GM19438 (cell line): ENCODE data around the gene DLGAP4.

Source experiments
- ATAC-seq: cut with Tn5 transposase; IDR thresholded peaks from one replicate; pipeline ENCODE4 v1.9.1; 2021; ENCODE audit warnings: low read depth; ENCODE audit not compliant: unreplicated experiment

DLGAP4 gene

DNA sequence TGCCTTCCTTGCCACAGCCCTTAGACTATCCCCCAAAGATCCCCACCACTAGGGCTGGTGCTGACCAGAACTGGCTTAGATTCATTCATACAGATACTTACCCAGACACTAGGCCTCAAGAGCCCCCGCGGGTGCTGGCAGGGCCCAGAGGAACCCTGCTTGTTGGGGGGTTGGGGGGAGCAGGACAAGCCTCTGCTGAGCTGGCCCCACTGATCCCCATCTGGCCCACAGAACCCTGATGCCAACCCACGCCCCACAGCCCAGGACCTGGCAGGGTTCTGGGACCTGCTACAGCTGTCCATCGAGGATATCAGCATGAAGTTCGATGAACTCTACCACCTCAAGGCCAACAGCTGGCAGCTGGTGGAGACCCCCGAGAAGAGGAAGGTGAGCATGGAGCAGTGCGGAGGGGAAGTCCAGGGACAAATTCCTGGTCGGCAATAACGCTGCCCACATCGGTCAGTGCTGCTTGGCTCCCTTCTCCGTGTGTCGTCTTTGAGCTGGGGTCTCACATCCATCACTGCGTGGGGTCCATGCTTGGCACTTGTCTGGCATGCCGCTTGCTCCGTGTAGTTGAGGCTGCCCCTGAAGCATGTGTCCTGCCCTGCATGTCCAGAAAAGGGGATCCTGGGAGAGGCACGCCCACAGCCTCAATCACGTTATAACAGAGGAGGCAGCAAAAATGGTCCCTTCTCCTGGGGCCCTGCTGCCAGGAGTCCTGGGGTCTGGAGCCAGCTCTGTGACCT is 219.7 kb downstream of the DLGAP4 start:
- no peak for ATAC-seq

DNA sequence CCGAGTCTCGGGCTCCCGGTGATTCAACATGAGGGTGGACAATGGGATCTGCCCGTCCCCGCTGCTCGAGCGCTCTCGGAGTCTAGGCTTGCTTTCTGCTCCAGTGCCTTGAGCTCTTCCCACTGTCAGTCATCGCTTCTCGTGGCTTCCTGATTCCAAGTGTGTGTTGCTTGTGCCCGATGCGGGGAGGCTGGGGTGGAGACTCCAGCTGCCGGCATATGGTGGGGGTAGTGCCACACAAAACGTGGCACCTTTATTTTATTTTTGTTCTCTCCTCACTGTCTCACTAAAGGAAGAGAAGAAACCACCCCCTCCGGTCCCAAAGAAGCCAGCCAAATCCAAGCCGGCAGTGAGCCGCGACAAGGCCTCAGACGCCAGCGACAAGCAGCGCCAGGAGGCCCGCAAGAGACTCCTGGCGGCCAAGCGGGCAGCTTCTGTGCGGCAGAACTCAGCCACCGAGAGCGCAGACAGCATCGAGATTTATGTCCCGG is 220.4 kb downstream of the DLGAP4 start:
- ATAC-seq = no peak

DNA sequence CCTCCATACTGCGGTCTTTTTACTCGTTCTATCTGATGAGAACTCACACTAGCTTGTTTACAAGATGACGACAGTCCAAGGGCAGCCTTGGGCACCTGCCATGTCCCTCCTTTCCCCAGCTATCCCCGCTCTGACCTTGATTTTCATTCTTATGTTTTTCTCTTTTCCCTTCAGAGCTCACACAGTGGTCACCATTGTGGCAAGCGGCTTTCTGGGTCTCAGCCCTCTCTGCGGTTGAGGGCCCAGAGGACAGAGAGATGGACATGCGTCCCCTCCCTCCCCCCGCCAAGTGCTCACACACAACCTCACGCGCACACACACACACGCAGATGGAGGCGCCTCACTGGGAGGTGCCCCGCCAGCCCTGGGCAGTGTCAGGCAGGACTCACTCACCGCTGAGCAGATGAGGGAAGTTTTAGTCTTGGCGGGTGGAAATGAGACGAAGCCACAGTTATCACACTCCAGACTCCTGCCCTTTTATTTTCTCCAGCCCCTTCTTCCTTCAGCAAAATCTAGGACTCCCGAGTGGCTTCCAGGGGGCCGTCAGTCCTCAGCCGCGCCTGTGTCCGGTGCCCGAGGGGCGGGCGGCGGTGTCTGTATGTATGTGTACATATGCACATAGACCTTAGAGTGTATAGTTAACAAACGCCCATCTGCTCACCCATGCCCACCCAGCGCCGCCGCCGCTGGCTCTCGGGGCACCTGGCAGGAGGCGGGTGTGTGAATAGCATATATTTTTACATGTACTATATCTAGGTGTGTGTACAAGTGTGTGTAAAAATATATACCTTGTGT is 221.4 kb downstream of the DLGAP4 start:
- no peak for ATAC-seq

DNA sequence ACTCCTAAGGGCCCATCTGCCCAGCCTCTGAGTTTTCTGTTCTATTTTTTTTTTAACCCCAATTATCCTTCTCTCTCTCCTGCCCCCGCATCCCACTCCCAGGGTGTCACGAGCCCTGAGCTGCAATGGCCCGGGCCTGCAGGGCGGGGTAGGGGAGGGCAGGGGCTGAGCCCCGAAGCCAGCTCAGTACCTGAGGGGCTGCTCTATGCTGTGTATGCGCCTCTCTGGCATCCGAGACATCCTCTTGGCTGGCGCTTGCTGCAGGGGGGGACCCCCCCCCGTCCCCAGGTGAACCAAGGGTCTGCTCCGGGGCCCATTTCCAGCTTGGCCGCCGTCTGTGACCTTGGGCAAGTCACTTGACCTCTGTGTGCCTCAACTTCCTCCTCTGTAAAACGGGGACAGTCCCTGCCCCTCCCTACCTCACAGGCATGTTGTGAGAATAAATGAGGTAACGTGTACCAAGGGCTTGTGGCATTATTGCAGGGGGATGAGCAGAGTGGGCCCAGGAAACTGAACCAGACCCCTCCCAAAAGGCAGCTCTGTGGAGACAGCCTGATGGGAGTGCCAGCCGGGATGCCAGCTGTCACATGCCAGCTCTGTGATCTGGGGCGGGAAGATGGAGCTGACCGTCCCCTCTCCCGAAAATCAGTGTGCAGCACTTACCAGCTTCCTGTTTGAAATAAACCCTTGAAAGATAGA is 222.2 kb downstream of the DLGAP4 start:
- ATAC-seq = no peak

DNA sequence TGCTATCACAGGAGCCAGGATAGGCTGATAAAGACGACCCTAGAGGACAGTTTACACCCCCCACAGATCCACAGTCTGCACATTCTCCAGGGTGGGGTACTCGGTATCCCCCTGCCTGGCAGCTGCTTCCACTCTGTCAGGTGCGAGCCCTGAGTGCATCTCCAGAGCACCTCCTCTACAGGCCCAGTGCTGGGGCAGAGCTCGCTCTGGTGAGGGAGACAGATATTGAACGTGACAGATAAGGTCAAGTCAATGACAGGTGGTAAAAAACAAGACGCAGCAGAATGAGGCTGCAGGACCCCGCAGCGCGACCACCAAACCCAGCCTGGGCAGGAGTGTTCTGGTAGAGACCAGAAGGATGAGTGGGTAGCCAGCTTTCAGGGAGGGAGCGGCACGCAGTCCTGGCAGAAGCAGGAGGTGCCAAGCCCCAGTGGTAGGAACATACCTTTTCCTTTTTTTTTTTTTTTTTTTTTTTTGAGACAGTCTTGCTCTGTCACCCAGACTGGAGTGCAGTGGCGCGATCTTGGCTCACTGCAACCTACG is 222.8 kb downstream of the DLGAP4 start:
- ATAC-seq = no peak

DNA sequence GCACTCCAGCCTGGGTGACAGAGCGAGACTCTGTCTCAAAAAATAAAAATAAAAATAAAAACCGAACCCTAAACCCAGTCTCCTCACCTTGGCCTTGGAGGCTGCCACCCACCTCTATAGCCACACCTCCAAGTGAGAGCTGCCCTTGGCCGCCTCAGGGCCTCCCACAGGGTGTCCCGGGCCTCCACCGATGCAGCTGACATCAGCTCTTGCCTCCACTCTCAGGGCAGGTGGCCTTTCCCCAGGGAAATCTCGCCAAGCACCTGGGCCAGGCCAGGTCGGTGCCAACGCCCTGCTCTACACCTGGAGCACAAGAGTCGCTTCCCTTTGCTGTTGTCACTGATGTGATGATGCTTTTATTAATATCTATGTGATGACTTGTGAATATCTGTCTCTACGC is 226.2 kb downstream of the DLGAP4 start:
- no peak for ATAC-seq

DNA sequence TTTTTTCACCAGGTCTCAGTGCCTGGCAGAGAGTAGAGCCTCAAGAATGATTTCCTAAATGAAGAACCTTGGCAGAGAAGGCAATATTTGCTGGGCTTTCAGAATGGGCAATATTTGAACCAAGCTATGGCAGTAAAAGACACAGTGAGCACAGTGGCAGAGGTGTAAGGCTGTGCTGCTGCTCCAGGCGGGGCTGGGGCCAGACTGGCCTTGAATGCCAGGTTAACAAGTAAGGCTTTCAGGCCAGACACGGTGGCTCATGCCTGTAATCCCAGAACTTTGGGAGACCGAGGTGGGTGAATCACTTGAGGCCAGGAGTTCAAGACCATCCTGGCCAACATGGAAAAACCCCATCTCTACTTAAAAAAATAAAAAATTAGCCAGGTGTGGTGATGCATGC is 226.7 kb downstream of the DLGAP4 start:
- no peak for ATAC-seq

DNA sequence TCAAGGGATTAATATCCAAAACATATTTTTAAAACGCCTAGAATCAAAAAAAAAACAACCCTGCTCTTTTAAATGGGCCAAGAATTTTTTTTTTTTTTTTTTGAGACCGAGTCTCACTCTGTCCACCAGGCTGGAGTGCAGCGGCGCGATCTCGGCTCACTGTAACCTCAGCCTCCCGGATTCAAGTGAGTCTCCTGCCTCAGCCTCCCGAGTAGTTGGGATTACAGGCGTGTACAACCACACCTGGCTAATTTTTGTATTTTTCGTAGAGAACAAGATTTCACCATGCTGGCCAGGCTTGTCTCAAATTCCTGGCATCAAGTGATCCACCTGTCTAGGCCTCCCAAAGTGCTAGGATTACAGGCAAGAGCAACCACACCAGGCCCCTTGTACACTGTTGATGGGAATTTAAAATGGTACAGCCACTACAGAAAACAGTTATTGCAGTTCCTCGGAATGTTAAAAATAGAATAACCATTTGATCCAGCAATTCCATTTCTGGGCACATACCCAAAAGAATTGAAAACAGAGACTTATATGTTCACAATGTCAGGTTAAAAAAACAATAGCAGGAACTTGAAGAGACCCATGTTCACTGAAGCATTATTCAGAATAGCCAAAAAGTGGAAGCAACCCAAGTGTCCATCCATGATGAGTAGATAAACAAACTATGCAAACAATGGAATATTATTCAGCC is 232.0 kb downstream of the DLGAP4 start:
- ATAC-seq = no peak

DNA sequence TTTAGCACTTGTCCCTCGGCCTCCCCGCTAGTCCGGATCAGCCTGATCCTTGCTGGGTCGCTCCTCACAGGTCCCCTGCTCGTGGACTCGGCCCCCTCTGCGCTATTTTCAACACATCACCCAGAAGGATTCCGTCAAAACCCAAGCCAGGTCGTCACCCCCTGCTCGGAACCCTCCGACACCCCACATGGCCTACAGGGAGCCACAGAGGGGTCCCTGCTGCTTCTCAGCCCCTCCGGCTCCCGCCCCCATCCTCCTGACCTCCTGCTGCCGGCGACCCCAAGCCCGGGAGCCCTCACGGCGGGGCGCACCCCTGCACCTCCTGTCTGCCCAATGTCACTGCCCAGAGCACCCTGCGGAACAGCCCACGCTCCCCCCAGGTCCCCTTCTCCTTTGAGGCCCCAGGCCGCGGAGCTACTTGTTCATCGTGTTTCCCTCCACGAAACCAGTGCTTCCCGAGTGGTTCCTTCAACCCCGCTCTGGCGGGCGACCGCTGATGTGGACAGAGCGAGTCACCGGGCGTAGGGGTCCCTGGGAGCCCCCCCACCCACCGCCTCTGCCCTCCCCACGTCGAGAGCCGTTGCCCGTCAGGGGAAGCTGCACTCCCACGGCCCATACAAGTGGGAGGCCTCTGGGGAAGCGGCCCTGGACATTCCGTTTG is 234.5 kb downstream of the DLGAP4 start:
- ATAC-seq = no peak

DNA sequence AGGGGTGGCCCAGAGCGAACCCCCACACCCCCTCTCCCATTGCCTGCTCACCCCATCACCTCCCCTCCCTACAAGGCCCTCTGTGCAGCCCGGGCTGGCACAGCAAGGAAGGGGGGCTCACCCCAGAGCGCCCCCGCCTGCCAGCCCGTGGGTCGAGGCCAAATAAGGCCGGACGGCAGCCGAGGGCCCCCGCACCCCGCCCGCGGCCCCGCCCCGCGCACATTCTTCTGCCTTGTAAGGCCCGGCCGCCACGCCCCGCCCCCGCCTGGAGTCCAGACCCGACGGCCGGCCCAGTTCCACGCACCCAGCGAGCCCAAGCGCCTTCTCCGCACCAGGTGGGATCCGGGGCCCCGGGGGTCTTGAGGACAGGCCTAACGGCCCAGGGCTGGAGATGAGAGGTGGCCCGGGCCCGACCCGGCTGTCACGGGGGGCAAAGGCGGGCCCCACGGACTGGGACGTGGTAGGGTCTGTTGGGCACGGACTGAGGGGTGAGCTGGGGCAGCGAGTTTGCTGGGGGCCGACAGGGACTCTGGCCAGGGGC is 235.2 kb downstream of the DLGAP4 start, which contains the start of gene MYL9:
TSS of gene MYL9 (plus strand) at position 293 of the 541 bp plus-strand sequence. CDS start 3,366 bp downstream, outside the sequence.
- ATAC-seq = no peak

DNA sequence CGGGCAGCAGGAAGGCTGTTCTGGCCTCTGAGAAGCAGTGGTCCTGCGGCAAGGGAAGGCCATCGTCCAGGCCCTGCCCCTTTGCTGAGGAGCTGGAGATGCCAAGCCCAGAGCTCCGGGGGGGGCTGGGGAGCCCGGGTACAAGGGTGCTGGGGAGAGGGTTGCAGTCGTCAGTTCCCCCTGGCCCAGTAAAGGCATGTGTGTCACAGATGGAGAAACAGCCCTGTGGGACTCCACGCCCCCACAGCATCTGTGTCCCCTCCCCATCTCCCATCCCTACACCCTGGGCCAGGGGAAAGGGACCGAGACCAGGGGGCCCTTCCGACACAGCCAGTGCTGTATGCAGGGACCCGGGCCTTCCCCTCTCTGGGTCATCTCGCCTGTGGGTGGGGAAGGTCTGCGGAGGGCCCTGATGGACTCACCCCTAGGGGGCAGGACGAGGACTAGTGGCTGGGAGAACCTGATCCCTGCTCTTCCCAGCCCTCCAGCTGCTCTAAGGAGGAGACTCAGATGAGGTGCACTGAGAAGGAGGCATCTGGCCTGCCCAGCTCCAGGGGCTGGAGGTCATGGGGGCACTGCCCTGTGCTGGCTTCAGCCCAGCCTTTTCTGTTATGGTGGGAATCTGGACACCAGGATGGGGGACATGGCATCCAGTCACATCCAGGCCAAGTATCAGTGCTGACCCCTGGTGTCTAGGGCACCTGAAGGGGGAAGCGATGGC is 235.8 kb downstream of the DLGAP4 start:
- ATAC-seq = no peak

DNA sequence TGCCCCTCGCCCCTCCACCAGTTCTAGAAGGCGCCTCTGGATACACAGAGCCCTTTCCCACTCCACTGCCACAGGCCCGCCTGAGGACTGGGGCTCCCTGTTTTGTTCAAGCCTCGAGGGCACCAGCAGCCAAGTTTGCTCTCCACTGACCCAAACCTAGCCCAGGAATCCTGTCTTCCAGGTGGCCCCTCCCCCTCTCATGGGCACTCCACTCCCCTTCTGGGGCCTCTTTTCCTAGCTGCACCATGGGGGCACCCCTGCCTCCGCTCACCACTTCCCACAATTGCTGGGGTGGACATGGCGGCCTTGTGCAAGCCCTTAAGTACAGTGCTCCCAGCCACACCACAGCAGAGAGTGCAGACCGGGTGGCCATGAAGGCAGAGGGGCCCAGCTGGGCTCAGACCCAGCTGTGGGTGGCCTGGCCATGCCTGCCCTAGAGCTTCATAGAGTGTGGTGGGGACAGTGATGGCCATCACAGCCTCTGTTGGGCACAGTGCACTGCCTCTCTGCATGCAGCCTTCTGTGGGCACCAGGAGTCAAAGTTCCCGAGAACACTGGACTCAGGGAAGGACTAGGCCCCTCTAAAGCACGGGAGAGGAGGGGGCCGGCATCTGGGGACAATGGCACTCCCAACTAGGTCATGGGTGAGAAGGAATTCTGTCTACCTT is 236.5 kb downstream of the DLGAP4 start:
- ATAC-seq = no peak

DNA sequence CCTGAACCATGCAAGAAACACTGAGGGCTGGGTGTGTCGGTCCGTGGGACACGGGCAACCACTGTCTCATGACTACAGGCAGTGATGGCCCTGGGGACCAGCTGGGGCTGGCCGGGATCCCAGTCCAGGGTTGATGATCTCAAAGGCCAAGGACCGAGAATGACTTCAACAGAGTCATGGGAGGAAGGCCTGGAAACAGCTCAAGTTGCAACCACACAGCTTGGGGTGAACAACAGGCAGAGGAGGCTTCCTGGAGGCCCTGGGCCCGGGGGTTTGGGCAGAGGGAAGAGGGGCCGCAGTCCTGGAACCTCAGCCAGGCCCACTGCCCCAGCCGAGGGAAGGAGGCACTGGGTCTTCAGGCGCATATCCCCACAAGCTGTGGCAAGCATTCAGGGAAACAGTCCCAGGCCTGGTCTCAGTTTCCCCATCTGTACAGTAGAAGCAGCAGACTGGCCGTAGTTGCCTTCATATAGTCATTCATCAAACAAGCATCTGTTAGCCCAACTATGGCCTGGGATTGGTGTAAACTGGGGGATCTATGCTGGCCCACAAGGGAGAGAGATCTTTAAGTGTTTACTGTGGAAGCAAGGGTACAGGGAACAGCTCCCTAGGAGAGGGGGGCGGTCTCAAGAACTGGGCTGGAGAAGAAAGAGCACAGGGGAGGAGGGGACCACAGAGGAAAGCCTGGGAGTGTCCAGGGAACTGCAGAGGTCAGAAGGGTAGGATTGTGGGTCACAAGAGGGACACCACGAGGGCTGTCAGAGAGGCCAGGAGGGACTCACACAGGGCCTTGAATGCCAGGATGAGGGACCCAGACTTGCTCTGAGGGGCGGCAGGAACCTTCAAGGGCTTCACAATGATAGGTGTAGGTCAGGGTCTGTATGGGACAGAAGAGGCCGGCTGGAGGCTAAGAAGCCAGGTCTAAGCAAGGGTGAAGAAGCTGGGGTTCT is 237.3 kb downstream of the DLGAP4 start:
- no peak for ATAC-seq

DNA sequence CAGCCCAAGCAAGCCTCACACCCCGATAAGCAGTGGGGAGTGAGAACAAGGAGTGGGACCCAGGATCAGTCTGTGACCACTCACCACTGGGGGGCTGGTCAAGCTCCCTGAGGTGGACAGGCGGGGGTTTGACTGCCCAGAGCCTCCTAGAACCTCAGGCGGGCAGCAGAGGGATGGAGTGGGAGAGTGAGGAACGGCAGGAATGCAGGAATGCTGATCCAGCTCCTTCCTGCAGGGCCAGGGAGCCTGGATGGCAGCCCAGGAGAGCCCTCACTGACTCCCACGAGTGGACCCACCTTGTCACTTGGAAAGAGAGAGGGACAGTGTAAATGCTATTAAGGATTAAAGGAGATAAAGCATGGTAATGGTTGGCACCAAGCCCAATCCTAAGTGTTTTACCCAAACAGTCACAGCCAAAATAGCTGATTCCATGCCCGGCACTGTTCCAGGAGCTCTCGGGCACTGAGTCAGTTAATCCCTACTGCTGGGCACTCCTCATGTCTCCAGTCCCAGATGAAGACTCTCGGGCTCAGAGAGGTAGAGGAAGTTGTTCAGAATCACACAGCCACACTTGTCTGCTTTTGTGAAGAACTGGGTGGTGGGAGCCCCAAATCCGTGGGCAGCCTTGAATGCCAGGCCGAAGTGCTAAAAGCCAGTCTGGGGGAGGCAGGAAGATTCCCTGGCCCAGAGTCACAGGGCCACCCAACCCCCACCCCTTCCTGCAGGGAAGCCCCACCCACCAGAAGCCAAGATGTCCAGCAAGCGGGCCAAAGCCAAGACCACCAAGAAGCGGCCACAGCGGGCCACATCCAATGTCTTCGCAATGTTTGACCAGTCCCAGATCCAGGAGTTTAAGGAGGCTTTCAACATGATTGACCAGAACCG is 238.2 kb downstream of the DLGAP4 start:
- no peak for ATAC-seq

DNA sequence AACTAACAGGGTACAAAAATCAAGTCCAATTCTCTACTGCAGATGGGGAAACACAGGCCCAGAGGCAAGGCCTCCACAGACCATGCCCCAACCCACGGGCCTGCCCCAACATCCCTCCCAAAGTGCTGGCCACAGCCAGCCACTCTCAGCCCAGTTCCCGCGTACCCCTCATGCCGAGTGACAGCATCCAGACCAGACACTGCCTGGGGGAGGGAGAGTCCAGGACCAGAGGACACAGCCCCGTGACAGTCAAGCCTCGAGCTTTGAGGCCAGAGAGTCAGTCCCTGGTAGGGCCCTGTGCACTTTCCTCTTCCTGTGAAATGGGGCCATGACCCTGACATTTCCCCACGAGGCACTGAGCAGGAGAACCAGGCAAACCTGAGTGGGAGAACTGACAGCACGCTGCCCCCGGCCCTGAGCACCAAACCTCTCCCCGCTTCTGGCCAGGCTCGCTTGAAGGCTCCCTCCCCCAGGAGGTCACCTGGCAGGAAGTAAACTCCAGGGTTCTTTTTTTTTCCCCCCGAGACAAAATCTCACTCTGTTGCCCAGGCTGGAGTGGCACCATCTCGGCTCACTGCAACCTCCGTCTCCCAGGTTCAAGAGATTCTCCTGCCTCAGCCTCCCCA is 240.1 kb downstream of the DLGAP4 start:
- no peak for ATAC-seq
